Left lung (tissue), 10 donors: Measurements from ENCODE around the gene ADM2. TPM values are rescaled to one million over a fixed set of nuclear protein-coding genes. Genes with fewer than 3 reads are reported as not detected.
A peak's percentile ranks its signal among the peaks of the same experiment; 100 is the strongest.

ENCODE experiments used
- ATAC-seq: fragments of 200-7000 bp; cut with Tn5 transposase; one replicate; pipeline ENCODE4 v1.9.1; 2020; ENCODE audit warnings: moderate library complexity
- DNase-seq, 4 donors: peaks; one replicate each; pipeline ENCODE4 v3.0.0-alpha.2; 2013 to 2020
- H3K27ac ChIP-seq, 2 donors: fragments of 200-600 bp; sonication (generic) in 1 of 2; one replicate each; pipeline versions ENCODE4 v1.5.0 to v1.8.0; 2020 to 2021
- H3K27me3 ChIP-seq, 2 donors: fragments of 200-600 bp; sonication (generic) in 1 of 2; one replicate each; pipeline versions ENCODE4 v1.5.0 to v1.8.0; 2020 to 2021
- H3K36me3 ChIP-seq, 2 donors: fragments of 200-600 bp; sonication (generic) in 1 of 2; one replicate each; pipeline versions ENCODE4 v1.5.0 to v1.8.0; 2020 to 2021
- H3K4me1 ChIP-seq, 2 donors: fragments of 200-600 bp; one replicate each; pipeline ENCODE4 v1.8.0; 2021
- H3K4me3 ChIP-seq, 2 donors: fragments of 200-600 bp; sonication (generic) in 1 of 2; one replicate each; pipeline versions ENCODE4 v1.5.0 to v1.8.0; 2020 to 2021; ENCODE audit warnings: mild to moderate bottlenecking in 1 of 2
- H3K9me3 ChIP-seq, 2 donors: fragments of 200-600 bp; sonication (generic) in 1 of 2; one replicate each; pipeline versions ENCODE4 v1.5.0 to v1.8.0; 2020 to 2021
- CTCF ChIP-seq, 2 donors: fragments of 200-600 bp; sonication (generic) in 1 of 2; IDR thresholded peaks; one replicate each; pipeline versions ENCODE4 v1.5.0 to v1.8.0; 2021; ENCODE audit warnings: antibody characterized with exemption in 2 of 2
- intact Hi-C, 2 donors: fragments of 100-400 bp; cut with DNase I; formaldehyde crosslinking; loops; one replicate each; pipeline versions ENCODE4 v1.11.2 to v1.14.2; 2022
- polyA plus RNA-seq, 6 donors: library from polyadenylated mRNA; unstranded; fragments of 120-200 nt; gene quantifications; one replicate each; pipeline ENCODE4 v1.2.1, GENCODE V29; 2013; ENCODE audit not compliant: insufficient read length in 6 of 6
- total RNA-seq, 2 donors: library from RNA; stranded (reverse); fragmentation: NEBNext Ultra II Directional; extraction: Animal tissue kit (Norgen Biotek cat#: 25700); gene quantifications; one replicate each; pipeline ENCODE4 v1.2.1, GENCODE V29; 2021
- donor health status: DM: no; HTN: yes; CAD: no.
- donor health status: DM: no; HTN: no; CAD: no.

The ADM2 gene
- total and polyA plus RNA-seq, 8 donors, result 0.29 to 3.5 (median 0.65) TPM

GRCh38 chr22:50471197-50471847, 10.0 kb upstream of the ADM2 start:
- DNase-seq (peak in 1 of 4 donors; percentile 63), ATAC-seq (no peak)
- H3K27ac ChIP-seq, result peak overlapping the region in 1 of 2 donors; percentile 3
- no peaks in the 10 kb centered on the region for H3K27me3 ChIP-seq
- peaks cover 37 to 61% of the 10 kb centered on the region in 2 donors for H3K4me1 ChIP-seq
- H3K4me3 ChIP-seq, result no peak overlapping the region
- peaks cover 0 to 20% of the 10 kb centered on the region in 2 donors for H3K36me3 ChIP-seq
- TF ChIP-seq CTCF (IDR thresholded peaks at IDR 0.05), result no peak
- intact Hi-C loops, result no loop called here
- no peaks in the 10 kb centered on the region for H3K9me3 ChIP-seq

- no peak for DNase-seq
- Histone ChIP-seq H3K27me3 (no peaks in the 10 kb centered on the region), H3K36me3 (peaks cover 0 to 13% of the 10 kb centered on the region in 2 donors), H3K4me1 (peaks cover 37 to 61% of the 10 kb centered on the region in 2 donors), H3K4me3 (no peak overlapping the region), H3K9me3 (no peaks in the 10 kb centered on the region), H3K27ac (no peak overlapping the region)
- ATAC-seq, result no peak
- no peak for TF ChIP-seq CTCF (IDR thresholded peaks at IDR 0.05)
- intact Hi-C loops, result no loop called here
These were observed 9.4 kb upstream of the ADM2 start for GRCh38 chr22:50471962-50472361.

GRCh38 chr22:50473088-50473487, 8.3 kb upstream of the ADM2 start:
- intact Hi-C loops, result no loop called here
- Histone ChIP-seq H3K36me3 (peaks cover 0 to 2% of the 10 kb centered on the region in 2 donors), H3K9me3 (no peaks in the 10 kb centered on the region), H3K4me3 (peak overlapping the region in 1 of 2 donors; percentile 89), H3K27ac (no peak overlapping the region), H3K4me1 (peaks cover 37 to 61% of the 10 kb centered on the region in 2 donors), H3K27me3 (peaks cover 0 to 5% of the 10 kb centered on the region in 2 donors)
- DNase-seq (no peak), ATAC-seq (no peak)
- no peak for TF ChIP-seq CTCF (IDR thresholded peaks at IDR 0.05)

- DNase-seq, result peak in 1 of 4 donors; percentile 86
- Histone ChIP-seq H3K36me3 (no peaks in the 10 kb centered on the region), H3K4me1 (peaks cover 37 to 61% of the 10 kb centered on the region in 2 donors), H3K4me3 (peak overlapping the region; percentile 67 to 89), H3K9me3 (no peaks in the 10 kb centered on the region), H3K27ac (peak overlapping the region in 1 of 2 donors; percentile 70), H3K27me3 (peaks cover 0 to 11% of the 10 kb centered on the region in 2 donors)
- TF ChIP-seq CTCF (IDR thresholded peaks at IDR 0.05), result no peak
- intact Hi-C loops, result no loop called here
- ATAC-seq, result peak; percentile 57
These were observed 7.3 kb upstream of the ADM2 start for GRCh38 chr22:50473855-50474671.
